HCT116 (cell line): Measurements from ENCODE around the gene SCRN1. TPM values are rescaled to one million over a fixed set of nuclear protein-coding genes. Genes with fewer than 3 reads are reported as not detected.

ENCODE experiments used
- ATAC-seq: fragments of 200-7000 bp; cut with Tn5 transposase; 2 replicates; pipeline ENCODE4 v1.9.1; 2020; ENCODE audit warnings: mild to moderate bottlenecking, moderate library complexity
- BruUV-seq: library from RNA; stranded (reverse); fragments of 400-500 nt; replicated peaks from 2 replicates; lab custom pipeline; 2021; lab: Mats Ljungman, UMichigan
- CTCF ChIA-PET: fragments of 300-600 bp; sonication (Branson Sonifier 250); formaldehyde crosslinking; loops from one replicate; lab custom pipeline; 2021; ENCODE audit warnings: antibody characterized with exemption; lab: Charles Lee
- POLR2A ChIA-PET: fragments of 300-600, 350-600 bp; sonication (Branson Sonifier 250); formaldehyde crosslinking; loops from one replicate; lab custom pipeline; 2021; ENCODE audit warnings: antibody characterized with exemption; lab: Charles Lee
- RAD21 ChIA-PET, 2 experiments: fragments of 300-600 bp; sonication (Branson Sonifier 250); formaldehyde crosslinking; loops; one replicate each; lab custom pipeline; 2023; ENCODE audit warnings: low total read pairs in 2 of 2; ENCODE audit not compliant: uncharacterized antibody in 2 of 2, unreplicated experiment in 2 of 2, low non-redundant PET in 1 of 2; lab: Charles Lee
- DNase-seq: peaks from one replicate; pipeline ENCODE4 v3.0.0-alpha.2; 2010; ENCODE audit warnings: low read depth, low spot score
- H2AFZ ChIP-seq: fragments of 200-600 bp; shearing (Covaris generic), sonication (generic); 2 replicates; pipeline ENCODE4 v1.6.1; 2017; ENCODE audit warnings: low read depth, mixed run types, mixed read lengths, antibody characterized with exemption, low read length; ENCODE audit not compliant: poor library complexity, severe bottlenecking
- H3K27ac ChIP-seq: 2 replicates; pipeline ENCODE4 v1.5.1; 2012; ENCODE audit warnings: low read depth, low read length
- H3K27me3 ChIP-seq: fragments of 200-600 bp; sonication (generic); 2 replicates; pipeline ENCODE4 v1.6.1; 2016; ENCODE audit warnings: mixed run types, low read length, mixed read lengths; ENCODE audit not compliant: insufficient read depth
- H3K36me3 ChIP-seq, 2 experiments: fragments of 200-500 bp in 1 of 2; fragments of 200-600 bp in 1 of 2; sonication (Bioruptor generic) in 1 of 2; sonication (generic) in 1 of 2; 2 replicates each; pipeline versions ENCODE4 v1.5.1 to v1.6.1; 2014 to 2016; ENCODE audit warnings: low read length in 2 of 2, inconsistent platforms in 1 of 2, mixed read lengths in 1 of 2, mixed run types in 1 of 2; ENCODE audit not compliant: insufficient read depth in 2 of 2, control insufficient read depth in 1 of 2
- H3K4me1 ChIP-seq, 2 experiments: fragments of 200-600 bp in 1 of 2; sonication (generic) in 1 of 2; 2 replicates each; pipeline versions ENCODE4 v1.5.1 to v1.6.1; 2012 to 2017; ENCODE audit warnings: low read length in 2 of 2, inconsistent platforms in 1 of 2, mild to moderate bottlenecking in 1 of 2, mixed read lengths in 1 of 2, mixed run types in 1 of 2, moderate library complexity in 1 of 2; ENCODE audit not compliant: insufficient read depth in 2 of 2, control insufficient read depth in 1 of 2
- H3K4me2 ChIP-seq: fragments of 200-600 bp; sonication (generic); 2 replicates; pipeline ENCODE4 v1.6.1; 2017; ENCODE audit warnings: mixed run types, low read length, mixed read lengths
- H3K4me3 ChIP-seq, 2 experiments: fragments of 200-600 bp in 1 of 2; sonication (generic) in 1 of 2; replicated peaks in 1 of 2; 2 replicates each; pipeline ENCODE4 v1.5.1; 2011 to 2016; ENCODE audit warnings: low read length in 2 of 2, control low read depth in 1 of 2, low read depth in 1 of 2, mild to moderate bottlenecking in 1 of 2, mixed read lengths in 1 of 2, mixed run types in 1 of 2
- H3K79me2 ChIP-seq: fragments of 200-600 bp; sonication (generic); 2 replicates; pipeline ENCODE4 v1.6.1; 2017; ENCODE audit warnings: mild to moderate bottlenecking, mixed run types, low read length, moderate library complexity, mixed read lengths; ENCODE audit not compliant: insufficient read depth
- H3K9ac ChIP-seq: fragments of 200-600 bp; sonication (generic); 2 replicates; pipeline ENCODE4 v1.6.1; 2016; ENCODE audit warnings: low read length, mixed read lengths
- H3K9me2 ChIP-seq: fragments of 200-600 bp; sonication (generic), shearing (Covaris generic); 2 replicates; pipeline ENCODE4 v1.6.1; 2017; ENCODE audit warnings: mixed run types, mild to moderate bottlenecking, moderate library complexity; ENCODE audit not compliant: insufficient read depth
- H3K9me3 ChIP-seq, 2 experiments: fragments of 200-500 bp in 1 of 2; fragments of 200-600 bp in 1 of 2; sonication (Bioruptor generic) in 1 of 2; sonication (generic) in 1 of 2; 2 replicates each; pipeline ENCODE4 v1.6.1; 2014 to 2017; ENCODE audit warnings: low read length in 2 of 2, mixed read lengths in 2 of 2, inconsistent platforms in 1 of 2, low read depth in 1 of 2, mild to moderate bottlenecking in 1 of 2, mixed run types in 1 of 2, moderate library complexity in 1 of 2; ENCODE audit not compliant: control insufficient read depth in 1 of 2, insufficient read depth in 1 of 2
- H4K20me1 ChIP-seq: fragments of 200-600 bp; sonication (generic), shearing (Covaris generic); 2 replicates; pipeline ENCODE4 v1.6.1; 2017; ENCODE audit warnings: mixed run types, mild to moderate bottlenecking, moderate library complexity; ENCODE audit not compliant: insufficient read depth
- CBX3 ChIP-seq: IDR thresholded peaks from 2 replicates; pipeline ENCODE4 v1.6.1; 2012; ENCODE audit warnings: low read depth
- CEBPB ChIP-seq: IDR thresholded peaks from 2 replicates; pipeline ENCODE4 v1.6.1; 2012; ENCODE audit warnings: low read depth
- CTCF ChIP-seq, 3 experiments: fragments of 200-600 bp in 1 of 3; sonication (generic) in 1 of 3; IDR thresholded peaks in 2 of 3; conservative IDR thresholded peaks in 1 of 3; 2 replicates each; pipeline ENCODE4 v1.5.1; 2012 to 2017; ENCODE audit warnings: low read depth in 2 of 3, low read length in 2 of 3, antibody characterized with exemption in 1 of 3, borderline replicate concordance in 1 of 3, control low read depth in 1 of 3, mild to moderate bottlenecking in 1 of 3, mixed read lengths in 1 of 3, mixed run types in 1 of 3, moderate library complexity in 1 of 3; ENCODE audit not compliant: insufficient read depth in 1 of 3
- FOSL1 ChIP-seq: IDR thresholded peaks from 2 replicates; pipeline ENCODE4 v1.6.1; 2012; ENCODE audit warnings: low read depth
- POLR2AphosphoS5 ChIP-seq: IDR thresholded peaks from 2 replicates; pipeline ENCODE4 v1.6.1; 2011; ENCODE audit warnings: mild to moderate bottlenecking, low read depth, low read length, moderate library complexity
- RAD21 ChIP-seq: IDR thresholded peaks from 2 replicates; pipeline ENCODE4 v1.6.1; 2012; ENCODE audit warnings: low read depth, mild to moderate bottlenecking
- SRF ChIP-seq: IDR thresholded peaks from 2 replicates; pipeline ENCODE4 v1.6.1; 2012; ENCODE audit warnings: low read depth
- YY1 ChIP-seq: IDR thresholded peaks from 2 replicates; pipeline ENCODE4 v1.6.1; 2011; ENCODE audit warnings: low read length, low read depth, moderate library complexity, mild to moderate bottlenecking; ENCODE audit not compliant: insufficient replicate concordance; ENCODE audit errors: extremely low read depth
- ZBTB33 ChIP-seq: IDR thresholded peaks from 2 replicates; pipeline ENCODE4 v1.6.1; 2011; ENCODE audit warnings: mild to moderate bottlenecking, low read length, moderate library complexity; ENCODE audit not compliant: insufficient replicate concordance; ENCODE audit errors: extremely low read depth
- ZFX ChIP-seq: fragments of 450-650 bp; IDR thresholded peaks from 2 replicates; pipeline ENCODE4 v1.6.1; 2017
- intact Hi-C: fragments of 100-400 bp; cut with micrococcal nuclease; formaldehyde crosslinking; loops from 2 replicates; pipeline ENCODE4 v1.10.0; 2022
- total RNA-seq: library from RNA; stranded (reverse); gene quantifications from one replicate; pipeline ENCODE4 v1.2.1, GENCODE V29; 2021; ENCODE audit not compliant: unreplicated experiment

The SCRN1 gene
- total RNA-seq, 1 experiment from 2014 or later = 76.8 TPM

GRCh38 chr7:29878081-29878688 is 111.4 kb downstream of the SCRN1 start:
- Histone ChIP-seq H2AFZ (no peak overlapping the region), H4K20me1 (no peaks in the 10 kb centered on the region), H3K79me2 (no peaks in the 10 kb centered on the region), H3K9me3 (no peaks in the 10 kb centered on the region), H3K9ac (no peak overlapping the region), H3K27ac (no peak overlapping the region), H3K9me2 (no peaks in the 10 kb centered on the region), H3K36me3 (no peaks in the 10 kb centered on the region), H3K4me3 (no peak overlapping the region), H3K27me3 (no peaks in the 10 kb centered on the region), H3K4me1 (no peaks in the 10 kb centered on the region), H3K4me2 (no peak overlapping the region)
- ChIA-PET POLR2A (no interaction called here), CTCF (interaction anchor here (0.9 to 2.0 kb wide), 5 partner anchors 43 to 956 kb away, joined by 3 to 12 read pairs (median 5); no protein-coding TSS in a partner anchor), RAD21 (interaction anchor here in 1 of 2 experiments (1.5 kb wide), 1 partner anchor 43 kb away, joined by 3 read pairs; no protein-coding TSS in a partner anchor)
- peak; percentile 52; the same call in 1 of the 2 replicates for ATAC-seq
- DNase-seq = no peak
- TF ChIP-seq RAD21 (peak; percentile 63), POLR2AphosphoS5 (no peak), SRF (no peak), CTCF (IDR thresholded peaks at IDR 0.05 in 2 of 3, conservative IDR thresholded peaks at IDR 0.05 in 1 of 3; ENCODE audit: borderline replicate concordance in 1 of 3, insufficient read depth in 1 of 3, low read depth in 2 of 3, low read length in 2 of 3) (peak; percentile 51 to 72 (median 59); a peak in 5 of 6 replicates)
- BruUV-seq = no TSS peak
- intact Hi-C loops = loop anchor here (2.0 kb wide), 1 partner anchor 185 kb away; no protein-coding TSS in a partner anchor

GRCh38 chr7:29877196-29877595 is 112.4 kb downstream of the SCRN1 start:
- no peaks in the 10 kb centered on the region for H3K36me3 ChIP-seq
- TF ChIP-seq CEBPB = no peak
- TF ChIP-seq FOSL1 = no peak
- no peak for TF ChIP-seq ZFX
- no peak for TF ChIP-seq YY1
- TF ChIP-seq ZBTB33 = no peak
- no peak for TF ChIP-seq CBX3
- ChIA-PET CTCF (no interaction called here), POLR2A (no interaction called here), RAD21 (interaction anchor here in 1 of 2 experiments (1.5 kb wide), 1 partner anchor 44 kb away, joined by 3 read pairs; no protein-coding TSS in a partner anchor)
- no peaks in the 10 kb centered on the region for H3K9me3 ChIP-seq
- H4K20me1 ChIP-seq = no peaks in the 10 kb centered on the region
- no peak overlapping the region for H3K4me2 ChIP-seq
- no peak overlapping the region for H3K27ac ChIP-seq
- intact Hi-C loops = no loop called here
- H3K27me3 ChIP-seq = no peaks in the 10 kb centered on the region
- H3K4me3 ChIP-seq = no peak overlapping the region
- no peak for DNase-seq
- H3K9me2 ChIP-seq = no peaks in the 10 kb centered on the region
- H2AFZ ChIP-seq = no peak overlapping the region
- no peaks in the 10 kb centered on the region for H3K79me2 ChIP-seq
- no TSS peak for BruUV-seq
- H3K9ac ChIP-seq = no peak overlapping the region
- no peak for ATAC-seq
- H3K4me1 ChIP-seq = no peaks in the 10 kb centered on the region
